ENCODE data around the gene RPL13A.

The RPL13A gene

DNA sequence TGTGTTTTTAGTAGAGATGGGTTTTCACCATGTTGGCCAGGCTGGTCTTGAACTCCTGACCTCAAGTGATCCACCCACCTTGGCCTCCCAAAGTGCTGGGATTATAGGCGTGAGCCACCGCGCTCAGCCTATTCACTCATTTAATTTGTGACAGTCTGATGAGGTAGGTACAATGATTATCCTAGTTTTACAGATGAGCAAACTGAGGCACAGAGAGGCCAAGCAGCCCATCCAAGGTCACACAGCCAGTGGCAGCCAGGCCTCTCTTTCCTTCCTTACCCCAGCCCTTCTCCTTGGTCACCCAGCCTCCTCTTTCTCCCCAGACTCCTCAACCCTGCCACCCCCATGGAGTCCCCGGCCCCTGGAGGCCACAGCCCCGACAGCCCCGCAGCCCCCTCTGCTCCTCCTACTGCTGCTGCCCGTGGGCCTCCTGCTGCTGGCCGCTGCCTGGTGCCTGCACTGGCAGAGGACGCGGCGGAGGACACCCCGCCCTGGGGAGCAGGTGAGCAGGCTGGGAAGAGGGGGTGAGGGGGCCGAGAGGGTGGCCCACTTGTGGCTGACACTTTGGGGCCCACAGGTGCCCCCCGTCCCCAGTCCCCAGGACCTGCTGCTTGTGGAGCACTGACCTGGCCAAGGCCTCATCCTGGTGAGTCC, 7.3 kb upstream of the RPL13A start:
- DNase-seq (ENCODE audit: low read depth in 1 of 2, low spot score in 1 of 2): no peak

DNA sequence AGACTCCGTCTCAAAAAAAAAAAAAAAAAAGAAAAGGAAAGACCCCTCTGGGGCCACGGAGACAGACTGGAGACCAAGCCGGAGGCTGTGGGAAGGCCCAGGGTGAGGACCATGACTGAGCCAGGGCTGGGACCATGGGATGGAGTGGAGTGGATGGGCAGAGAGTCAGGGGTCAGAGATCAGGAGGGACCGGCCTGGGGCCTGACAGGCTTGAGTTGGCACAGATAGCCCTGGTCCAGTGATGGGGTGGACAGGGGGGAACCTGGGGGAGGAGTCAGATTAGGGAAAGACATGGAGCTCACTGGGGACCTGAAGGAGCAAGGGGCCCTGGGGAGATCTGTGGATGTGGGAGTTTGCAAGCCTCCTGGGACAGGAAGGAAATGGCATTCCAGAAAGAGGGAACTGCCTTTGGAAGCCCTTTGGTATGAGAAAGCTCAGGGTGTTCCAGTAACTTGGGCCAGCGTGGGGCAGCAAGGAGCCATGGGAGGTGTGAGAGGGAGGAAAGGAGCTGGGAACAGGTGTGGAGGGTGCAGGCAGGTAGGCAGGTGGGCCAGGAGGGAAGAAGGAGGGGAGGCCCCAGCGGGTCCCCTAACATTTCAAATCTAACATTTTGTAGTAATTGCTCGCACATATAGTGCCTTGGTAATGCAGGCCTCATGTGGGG, 6.3 kb upstream of the RPL13A start:
- DNase-seq (ENCODE audit: low read depth in 1 of 2, low spot score in 1 of 2): no peak

DNA sequence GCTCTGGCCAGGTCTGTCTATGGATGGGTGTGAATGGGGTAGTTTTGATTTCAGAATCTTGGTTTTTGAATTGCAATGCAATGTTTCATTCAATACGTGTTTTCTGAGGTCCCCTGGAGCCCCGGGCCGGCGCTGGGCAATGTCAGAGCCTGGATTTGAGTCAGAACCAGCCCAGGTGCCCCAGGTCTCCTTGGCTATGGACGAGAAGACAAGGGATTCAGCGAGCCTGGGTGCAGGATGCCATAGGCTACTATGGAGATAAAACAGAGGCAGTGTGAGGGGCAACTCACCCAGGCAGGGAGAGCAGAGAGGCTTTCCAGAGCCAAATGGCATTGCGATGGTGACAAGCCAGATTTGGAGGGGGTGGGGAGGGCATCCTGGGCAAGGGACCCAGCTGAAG, 1.2 kb upstream of the RPL13A start:
- no peak for DNase-seq (ENCODE audit: low read depth in 1 of 2, low spot score in 1 of 2)

DNA sequence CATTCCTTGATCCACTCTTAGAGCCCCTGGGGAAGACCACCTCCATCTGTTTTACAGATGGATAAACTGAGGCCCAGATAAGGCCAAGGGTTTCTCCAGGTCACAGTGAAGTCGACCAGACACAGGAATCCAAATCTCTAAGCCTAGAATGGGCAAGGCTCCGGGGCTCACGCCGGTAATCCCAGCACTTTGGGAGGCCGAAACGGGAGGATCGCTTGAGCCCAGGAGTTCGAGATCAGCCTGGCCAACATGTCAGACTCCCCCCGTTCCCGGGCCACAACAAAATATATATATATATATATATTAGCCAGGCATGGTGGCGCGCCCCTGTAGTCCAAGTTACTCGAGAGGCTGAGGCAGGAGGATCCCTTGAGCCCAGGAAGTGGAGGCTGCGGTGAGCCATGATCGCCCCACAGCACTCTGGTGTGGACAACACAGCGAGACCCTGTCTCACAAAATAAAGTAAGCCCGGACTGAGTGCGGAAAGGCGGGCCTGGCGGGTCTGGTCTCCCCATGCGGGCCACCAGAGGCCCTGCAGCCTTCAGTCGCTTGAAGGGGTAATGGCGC, 615 bp upstream of the RPL13A start:
- no peak for DNase-seq (ENCODE audit: low read depth in 1 of 2, low spot score in 1 of 2)

DNA sequence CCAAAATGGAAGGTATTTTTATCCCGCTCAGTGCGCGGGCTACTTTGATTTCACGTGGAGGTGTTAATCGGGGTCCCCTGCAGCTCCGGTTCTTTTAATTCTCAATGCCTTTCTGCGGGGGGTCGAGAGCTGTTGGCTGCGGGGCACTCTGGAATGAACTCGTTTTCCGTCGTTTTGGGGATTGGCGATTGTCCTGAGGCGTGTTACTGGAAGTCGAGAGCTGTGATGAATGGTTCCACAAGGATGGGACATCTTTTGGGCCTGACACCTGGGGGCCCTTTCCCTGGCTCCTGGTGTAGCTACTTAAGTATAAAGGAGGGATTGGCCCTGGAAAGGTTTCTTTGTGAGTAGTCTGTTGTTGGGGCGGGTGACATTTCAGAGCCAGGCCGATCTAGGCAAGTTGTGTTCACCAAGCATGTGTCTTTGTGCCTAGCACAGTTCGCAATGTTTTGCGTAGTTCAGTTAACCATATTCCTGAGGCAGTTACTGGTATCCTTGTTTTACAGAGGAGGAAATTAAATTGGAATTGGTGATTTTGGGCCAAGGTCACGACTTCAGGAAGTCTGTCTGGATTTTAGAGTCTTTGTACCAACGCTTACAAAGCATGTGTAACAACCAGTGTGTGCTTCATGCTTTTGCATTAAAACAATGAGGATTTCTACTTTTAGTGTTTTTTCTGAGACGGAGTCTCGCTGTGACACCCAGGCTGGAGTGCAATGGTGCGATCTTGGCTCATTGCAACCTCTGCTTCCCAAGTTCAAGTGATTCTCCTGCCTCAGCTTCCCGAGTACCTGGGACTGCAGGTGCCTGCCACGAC, 846 bp downstream of the RPL13A start:
- DNase-seq (ENCODE audit: low read depth in 1 of 2, low spot score in 1 of 2): no peak

DNA sequence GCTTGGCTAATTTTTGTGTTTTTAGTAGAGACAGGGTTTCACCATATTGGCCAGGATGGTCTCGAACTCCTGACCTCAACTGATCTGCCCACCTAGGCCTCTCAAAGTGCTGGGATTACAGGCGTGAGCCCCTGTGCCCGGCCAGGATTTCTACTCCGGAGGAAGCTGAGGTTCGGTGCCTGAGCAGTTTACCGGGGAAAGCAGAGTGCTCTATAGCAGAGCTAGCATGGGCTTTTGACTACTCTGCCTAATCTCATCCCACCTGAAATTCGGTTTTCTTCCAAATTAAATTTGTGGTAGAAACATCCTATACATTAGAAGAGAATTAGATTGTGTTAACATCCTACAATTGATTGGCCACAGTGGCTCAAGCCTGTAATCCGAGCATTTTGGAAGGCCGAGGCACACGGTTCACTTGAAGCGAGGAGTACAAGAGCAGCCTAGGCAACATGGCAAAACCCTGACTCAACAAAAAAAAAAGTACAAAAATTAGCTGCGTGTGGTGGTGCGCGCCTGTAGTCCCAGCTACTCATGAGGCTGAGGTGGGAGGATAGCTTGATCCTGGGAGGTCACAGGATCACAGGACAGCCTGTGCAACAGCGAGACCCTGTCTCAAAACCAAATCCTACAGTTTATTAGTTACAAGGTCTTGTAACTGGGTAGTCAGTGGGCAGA, 1.6 kb downstream of the RPL13A start:
- DNase-seq (ENCODE audit: low read depth in 1 of 2, low spot score in 1 of 2): no peak

DNA sequence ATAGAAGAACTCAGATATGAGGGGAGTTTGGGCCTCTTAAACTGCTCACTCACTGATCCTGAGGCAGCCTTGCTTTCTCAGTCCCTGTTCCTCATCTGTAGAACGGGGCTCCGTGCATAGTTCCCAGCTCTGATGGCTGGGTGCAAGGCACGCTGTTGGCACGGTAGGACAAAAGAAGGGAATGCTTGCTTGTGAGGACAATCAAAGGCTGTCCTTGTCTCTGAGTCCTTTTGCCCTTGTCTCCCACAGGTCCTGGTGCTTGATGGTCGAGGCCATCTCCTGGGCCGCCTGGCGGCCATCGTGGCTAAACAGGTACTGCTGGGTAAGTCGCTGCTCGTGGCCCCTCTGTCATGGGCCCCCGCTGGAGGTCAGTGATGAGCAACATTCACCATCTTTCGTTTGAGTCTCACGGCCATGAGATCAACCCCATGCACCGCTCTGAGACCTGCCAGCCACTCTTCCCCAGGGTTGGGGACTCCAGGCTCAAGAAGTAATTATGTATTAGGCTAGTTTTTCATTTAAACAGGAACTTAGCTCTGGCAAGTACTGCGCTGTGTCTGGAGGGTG, 2.3 kb downstream of the RPL13A start:
- DNase-seq (ENCODE audit: low read depth in 1 of 2, low spot score in 1 of 2): no peak

DNA sequence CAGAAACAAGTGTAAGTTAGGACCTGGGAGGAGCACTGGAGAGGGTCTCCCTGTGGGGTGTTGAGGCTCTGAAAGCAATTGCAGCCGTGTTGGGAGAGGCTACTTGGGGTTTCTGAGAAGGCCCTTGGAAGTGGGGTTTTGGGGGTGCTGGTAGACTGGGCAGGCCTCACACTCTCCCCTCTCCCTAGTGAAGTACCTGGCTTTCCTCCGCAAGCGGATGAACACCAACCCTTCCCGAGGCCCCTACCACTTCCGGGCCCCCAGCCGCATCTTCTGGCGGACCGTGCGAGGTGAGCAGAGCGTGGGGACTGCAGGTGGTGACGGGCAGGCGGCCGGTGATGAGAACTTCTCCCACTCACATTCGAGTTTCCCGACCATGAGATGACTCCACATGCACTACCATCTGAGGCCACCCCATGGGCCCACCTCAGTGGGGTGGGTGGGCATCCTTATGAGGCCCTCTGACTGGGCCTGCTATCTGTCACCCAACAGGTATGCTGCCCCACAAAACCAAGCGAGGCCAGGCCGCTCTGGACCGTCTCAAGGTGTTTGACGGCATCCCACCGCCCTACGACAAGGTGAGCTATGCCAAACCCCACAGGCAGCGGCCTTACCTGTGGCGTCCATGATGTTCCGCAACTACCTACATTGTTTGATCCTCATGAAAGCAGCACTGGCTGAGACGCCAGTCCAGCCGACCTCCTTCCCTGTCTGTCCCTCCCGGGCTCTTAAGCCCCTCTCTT, 3.0 kb downstream of the RPL13A start:
- no peak for DNase-seq (ENCODE audit: low read depth in 1 of 2, low spot score in 1 of 2)

DNA sequence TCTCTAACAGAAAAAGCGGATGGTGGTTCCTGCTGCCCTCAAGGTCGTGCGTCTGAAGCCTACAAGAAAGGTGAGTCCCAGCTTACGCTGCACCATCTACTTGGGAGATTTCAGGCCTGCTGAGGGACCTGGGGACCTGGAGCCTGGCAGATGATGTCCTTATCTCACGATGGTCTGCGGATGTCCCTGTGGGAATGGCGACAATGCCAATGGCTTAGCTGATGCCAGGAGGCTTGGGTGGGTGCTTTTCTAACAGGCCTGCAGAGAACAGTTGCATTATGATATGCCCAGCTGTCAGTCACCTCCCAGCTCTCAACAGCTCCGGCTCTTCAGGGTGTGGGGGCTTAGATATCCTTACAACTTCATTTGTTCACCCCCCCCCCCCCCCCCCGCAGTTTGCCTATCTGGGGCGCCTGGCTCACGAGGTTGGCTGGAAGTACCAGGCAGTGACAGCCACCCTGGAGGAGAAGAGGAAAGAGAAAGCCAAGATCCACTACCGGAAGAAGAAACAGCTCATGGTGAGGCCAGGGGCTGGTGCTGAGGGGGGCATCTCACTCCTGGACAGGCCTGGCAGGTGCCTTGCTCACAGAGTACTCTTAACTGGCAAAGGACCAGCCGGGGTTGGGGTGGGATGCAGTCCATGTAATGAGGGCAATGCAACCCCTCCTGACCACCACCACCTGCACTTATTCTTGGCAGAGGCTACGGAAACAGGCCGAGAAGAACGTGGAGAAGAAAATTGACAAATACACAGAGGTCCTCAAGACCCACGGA, 3.8 kb downstream of the RPL13A start:
- no peak for DNase-seq (ENCODE audit: low read depth in 1 of 2, low spot score in 1 of 2)

DNA sequence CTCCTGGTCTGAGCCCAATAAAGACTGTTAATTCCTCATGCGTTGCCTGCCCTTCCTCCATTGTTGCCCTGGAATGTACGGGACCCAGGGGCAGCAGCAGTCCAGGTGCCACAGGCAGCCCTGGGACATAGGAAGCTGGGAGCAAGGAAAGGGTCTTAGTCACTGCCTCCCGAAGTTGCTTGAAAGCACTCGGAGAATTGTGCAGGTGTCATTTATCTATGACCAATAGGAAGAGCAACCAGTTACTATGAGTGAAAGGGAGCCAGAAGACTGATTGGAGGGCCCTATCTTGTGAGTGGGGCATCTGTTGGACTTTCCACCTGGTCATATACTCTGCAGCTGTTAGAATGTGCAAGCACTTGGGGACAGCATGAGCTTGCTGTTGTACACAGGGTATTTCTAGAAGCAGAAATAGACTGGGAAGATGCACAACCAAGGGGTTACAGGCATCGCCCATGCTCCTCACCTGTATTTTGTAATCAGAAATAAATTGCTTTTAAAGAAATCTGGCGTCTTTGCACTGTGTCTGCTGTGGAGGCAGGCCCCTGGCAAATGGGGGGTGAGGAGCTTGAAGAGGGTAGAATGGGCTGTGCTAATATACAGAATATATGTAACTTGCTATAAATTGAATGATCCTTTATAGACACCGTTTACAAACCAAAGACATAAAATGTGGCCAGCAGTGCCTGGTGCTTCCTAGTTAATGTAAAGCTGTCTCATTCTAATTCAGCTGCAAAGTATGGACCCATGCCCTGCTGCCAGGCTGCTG, 4.6 kb downstream of the RPL13A start:
- DNase-seq (ENCODE audit: low read depth in 1 of 2, low spot score in 1 of 2): no peak

DNA sequence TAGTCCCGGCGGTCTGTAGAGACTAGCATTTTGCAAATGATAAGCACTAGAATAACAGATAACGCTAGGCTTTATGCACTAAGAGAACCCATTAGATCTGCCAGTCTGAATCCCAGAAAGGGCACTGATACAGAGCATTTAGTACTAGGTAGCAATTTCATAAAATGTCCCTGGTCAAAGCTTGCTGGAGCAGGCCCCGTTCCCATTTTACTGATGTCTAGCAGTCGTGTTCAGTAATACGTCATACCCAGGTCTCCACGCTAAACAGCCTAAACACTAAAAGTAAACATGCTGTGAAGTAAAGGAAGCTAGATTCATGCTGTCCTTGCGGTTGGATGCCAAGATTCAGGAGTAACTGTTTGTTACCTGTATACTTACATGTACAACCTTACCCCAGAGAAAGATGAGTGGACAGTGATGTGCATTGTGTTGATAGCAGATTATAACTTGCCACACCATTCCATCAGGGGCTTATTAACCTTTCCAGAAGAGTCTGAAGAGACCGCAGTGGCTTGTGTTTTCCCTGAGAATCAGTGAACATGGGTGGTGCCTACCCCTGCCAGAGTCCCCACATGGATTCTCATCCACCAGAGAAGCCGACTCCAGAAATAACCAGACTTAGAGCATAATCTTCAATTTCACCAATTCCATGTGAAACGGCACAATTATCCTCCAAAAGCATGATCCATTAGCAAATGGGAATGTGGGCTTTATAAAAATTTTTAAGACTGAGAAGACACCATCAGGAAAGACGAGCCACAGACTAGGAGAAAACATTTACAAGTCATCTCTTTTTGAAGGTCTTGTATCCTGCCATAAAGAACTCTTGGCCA, 5.4 kb downstream of the RPL13A start:
- DNase-seq (ENCODE audit: low read depth in 1 of 2, low spot score in 1 of 2): no peak

DNA sequence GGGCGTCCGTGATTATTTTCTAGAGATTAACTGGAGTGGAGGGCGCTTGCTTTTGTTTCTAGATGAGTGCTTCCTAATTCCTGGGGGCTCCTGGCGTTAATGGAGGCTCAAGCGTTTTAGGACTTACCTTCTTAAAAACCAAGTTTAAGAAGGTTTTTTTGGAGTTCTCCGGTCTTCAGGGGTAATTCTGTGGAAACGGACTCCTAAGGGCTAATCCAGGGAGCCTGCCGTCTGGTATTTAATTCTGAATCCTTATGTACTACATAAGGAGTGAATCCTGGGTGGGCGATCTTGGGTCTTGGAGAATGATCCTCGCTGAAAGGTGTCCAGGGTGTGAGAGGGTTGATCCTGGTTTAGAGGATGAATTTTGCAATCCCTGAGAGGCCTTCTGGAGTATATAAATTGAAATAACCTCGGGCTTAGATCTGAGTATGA, 9.2 kb downstream of the RPL13A start:
- no peak for DNase-seq (ENCODE audit: low read depth in 1 of 2, low spot score in 1 of 2)

DNA sequence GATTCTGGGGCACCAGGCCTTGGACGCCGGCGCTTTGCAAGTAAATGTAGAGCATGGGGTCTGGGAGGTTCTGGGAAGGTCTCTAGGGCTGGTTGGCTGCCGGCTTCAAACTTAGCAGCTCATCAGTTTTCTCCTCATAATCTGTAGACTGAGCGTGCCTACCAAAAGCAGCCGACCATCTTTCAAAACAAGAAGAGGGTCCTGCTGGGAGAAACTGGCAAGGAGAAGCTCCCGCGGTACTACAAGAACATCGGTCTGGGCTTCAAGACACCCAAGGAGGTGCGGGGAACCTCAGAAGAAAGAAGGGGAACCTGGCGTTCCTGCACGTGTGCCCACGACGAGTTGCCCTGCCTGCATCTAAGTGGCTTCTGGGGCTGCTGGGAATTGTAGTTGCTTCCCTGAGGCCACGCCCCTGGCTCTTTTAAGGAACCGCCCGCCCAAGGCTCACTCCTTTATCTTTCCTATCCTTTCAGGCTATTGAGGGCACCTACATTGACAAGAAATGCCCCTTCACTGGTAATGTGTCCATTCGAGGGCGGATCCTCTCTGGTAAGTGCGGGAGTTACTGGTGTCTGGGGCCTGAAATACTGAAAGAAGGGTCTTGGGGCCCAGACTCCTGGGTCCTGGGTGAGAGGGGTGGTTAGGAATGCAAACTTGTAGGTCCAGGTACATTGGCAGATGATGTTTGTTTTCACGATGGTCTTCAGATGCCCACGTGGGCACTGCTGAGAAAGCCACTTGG, 9.8 kb downstream of the RPL13A start:
- peak in 1 of 2 donors; percentile 80 for DNase-seq (ENCODE audit: low read depth in 1 of 2, low spot score in 1 of 2)

DNA sequence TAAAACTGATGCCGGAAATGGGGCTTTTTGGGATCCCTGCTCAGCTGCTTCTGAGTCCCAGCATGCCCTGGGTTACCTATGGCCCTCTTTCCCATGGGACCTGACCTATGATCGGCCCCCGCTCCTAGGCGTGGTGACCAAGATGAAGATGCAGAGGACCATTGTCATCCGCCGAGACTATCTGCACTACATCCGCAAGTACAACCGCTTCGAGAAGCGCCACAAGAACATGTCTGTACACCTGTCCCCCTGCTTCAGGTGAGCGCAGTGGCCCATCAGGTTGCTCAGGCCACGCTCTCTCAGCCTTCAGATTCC, 10.3 kb downstream of the RPL13A start:
- no peak for DNase-seq (ENCODE audit: low read depth in 1 of 2, low spot score in 1 of 2)

DNA sequence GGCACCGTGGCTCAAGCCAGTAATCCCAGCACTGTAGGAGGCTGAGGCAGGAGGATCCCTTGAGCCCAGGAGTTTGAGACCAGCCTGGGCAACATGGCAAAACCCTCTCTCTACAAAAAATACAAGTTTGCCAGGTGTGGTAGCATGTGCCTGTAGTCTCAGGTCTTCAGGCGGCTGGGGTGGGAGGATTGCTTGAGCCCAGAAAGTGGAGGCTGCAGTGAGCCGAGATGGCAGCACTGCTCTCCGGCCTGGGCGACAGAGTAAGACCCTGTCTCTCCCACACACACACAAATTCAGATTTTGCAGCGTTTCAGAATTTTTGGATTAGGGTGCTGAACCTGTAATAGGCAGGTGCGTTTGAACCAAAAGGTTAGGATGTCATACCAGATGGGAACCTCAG, 11.1 kb downstream of the RPL13A start:
- no peak for DNase-seq (ENCODE audit: low read depth in 1 of 2, low spot score in 1 of 2)

DNA sequence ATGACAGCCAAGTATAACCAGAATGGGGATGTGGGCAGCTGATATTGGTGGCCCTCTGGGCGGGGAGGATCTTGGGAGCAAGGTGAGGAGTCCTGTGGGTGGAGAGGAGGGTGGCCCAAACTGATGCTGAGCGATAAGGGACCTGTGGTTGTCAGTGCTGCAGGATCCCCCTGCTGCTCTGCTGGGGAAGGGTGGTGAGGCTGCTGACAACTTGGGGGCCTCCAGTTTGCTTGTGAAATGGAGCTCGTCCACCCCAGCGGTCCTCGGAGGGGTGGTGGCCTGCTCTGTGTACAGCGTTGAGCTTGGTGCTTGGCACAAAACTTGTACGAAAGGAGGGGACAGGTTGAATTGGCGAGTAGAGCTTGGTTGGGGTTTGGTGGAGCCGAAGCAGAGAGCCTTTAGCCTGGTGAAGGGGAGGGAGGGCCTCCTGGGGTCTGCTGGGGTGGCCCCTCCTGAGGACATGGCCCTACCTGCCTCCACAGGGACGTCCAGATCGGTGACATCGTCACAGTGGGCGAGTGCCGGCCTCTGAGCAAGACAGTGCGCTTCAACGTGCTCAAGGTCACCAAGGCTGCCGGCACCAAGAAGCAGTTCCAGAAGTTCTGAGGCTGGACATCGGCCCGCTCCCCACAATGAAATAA, 11.7 kb downstream of the RPL13A start:
- DNase-seq (ENCODE audit: low read depth in 1 of 2, low spot score in 1 of 2): no peak

Data from activated CD4-positive, alpha-beta T cell treated with anti-CD3 and anti-CD28 coated beads, Interleukin-2, amount 50 U/mL, for 24 hours (primary cell).